Tibial nerve (tissue), 3 donors: ENCODE measurements around the gene CENPF.
"Not testable (repeated sequence)": the region's sequence is repeated elsewhere in the genome, so short reads cannot be mapped to it uniquely, and the experiment has no call there.

Experiments used
- POLR2A ChIP-seq, 2 donors: fragments of 450-650 bp; IDR thresholded peaks; one replicate each; pipeline ENCODE4 v1.6.1; 2017; ENCODE audit warnings: antibody characterized with exemption in 2 of 2, mild to moderate bottlenecking in 2 of 2, moderate library complexity in 2 of 2
- TF ChIP-seq, protein P1 (sequence below), 5 experiments: fragments of 200-600 bp in 3 of 5; fragments of 450-650 bp in 2 of 5; sonication (generic) in 3 of 5; IDR thresholded peaks; one replicate each; pipeline ENCODE4 v1.5.1; 2016 to 2019; ENCODE audit warnings: antibody characterized with exemption in 5 of 5, mild to moderate bottlenecking in 3 of 5, moderate library complexity in 2 of 5

DNA sequence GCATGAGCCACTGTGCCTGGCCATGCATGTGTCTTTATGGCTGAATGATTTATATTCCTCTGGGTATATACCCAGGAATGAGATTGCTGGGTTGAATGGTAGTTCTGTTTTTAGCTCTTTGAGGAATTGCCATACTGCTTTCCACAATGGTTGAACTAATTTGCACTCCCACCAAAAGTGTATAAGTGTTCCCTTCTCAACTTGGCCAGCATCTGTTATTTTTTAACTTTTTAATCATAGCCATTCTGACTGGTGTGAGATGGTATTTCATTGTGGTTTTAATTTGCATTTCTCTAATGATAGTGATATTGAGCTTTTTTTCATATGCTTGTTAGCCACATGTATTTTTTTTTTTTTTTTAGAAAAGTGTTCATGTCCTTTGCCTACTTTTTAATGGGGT is 7.1 kb downstream of the CENPF start:
- TF ChIP-seq, protein P1, sequence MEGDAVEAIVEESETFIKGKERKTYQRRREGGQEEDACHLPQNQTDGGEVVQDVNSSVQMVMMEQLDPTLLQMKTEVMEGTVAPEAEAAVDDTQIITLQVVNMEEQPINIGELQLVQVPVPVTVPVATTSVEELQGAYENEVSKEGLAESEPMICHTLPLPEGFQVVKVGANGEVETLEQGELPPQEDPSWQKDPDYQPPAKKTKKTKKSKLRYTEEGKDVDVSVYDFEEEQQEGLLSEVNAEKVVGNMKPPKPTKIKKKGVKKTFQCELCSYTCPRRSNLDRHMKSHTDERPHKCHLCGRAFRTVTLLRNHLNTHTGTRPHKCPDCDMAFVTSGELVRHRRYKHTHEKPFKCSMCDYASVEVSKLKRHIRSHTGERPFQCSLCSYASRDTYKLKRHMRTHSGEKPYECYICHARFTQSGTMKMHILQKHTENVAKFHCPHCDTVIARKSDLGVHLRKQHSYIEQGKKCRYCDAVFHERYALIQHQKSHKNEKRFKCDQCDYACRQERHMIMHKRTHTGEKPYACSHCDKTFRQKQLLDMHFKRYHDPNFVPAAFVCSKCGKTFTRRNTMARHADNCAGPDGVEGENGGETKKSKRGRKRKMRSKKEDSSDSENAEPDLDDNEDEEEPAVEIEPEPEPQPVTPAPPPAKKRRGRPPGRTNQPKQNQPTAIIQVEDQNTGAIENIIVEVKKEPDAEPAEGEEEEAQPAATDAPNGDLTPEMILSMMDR (IDR thresholded peaks at IDR 0.05): not testable (repeated sequence)
- TF ChIP-seq POLR2A (IDR thresholded peaks at IDR 0.05): not testable (repeated sequence)
